IMR-90 (cell line): ENCODE measurements around the gene C2. TPM values are rescaled to one million over a fixed set of nuclear protein-coding genes. Genes with fewer than 3 reads are reported as not detected.

Experiments used
- ATAC-seq: fragments of 200-7000 bp; cut with Tn5 transposase; 2 replicates; pipeline ENCODE4 v1.9.1; 2020; ENCODE audit warnings: low read depth, mild to moderate bottlenecking, moderate library complexity
- BruUV-seq: library from RNA; stranded (reverse); fragments of 400-500 nt; replicated peaks from 2 replicates; lab custom pipeline; 2021; lab: Mats Ljungman, UMichigan
- CTCF ChIA-PET: fragments of 300-600 bp; formaldehyde crosslinking; extraction: SDS; loops from one replicate; lab custom pipeline; 2021; ENCODE audit warnings: antibody characterized with exemption; lab: Yijun Ruan, JAX
- POLR2A ChIA-PET: fragments of 300-600 bp; sonication (Branson Sonifier 250); formaldehyde crosslinking; loops from one replicate; lab custom pipeline; 2022; ENCODE audit warnings: antibody characterized with exemption; ENCODE audit not compliant: unreplicated experiment; lab: Charles Lee
- DNase-seq: peaks from one replicate; pipeline ENCODE4 v3.0.0; 2013
- H2AFZ ChIP-seq: replicated peaks from 2 replicates; pipeline ENCODE3; 2013; ENCODE audit warnings: low read length, mild to moderate bottlenecking; ENCODE audit not compliant: poor library complexity
- H2AK5ac ChIP-seq: 2 replicates; pipeline ENCODE4 v1.6.1; 2013; ENCODE audit warnings: low read depth, low read length, inconsistent platforms
- H2AK9ac ChIP-seq: replicated peaks from 2 replicates; pipeline ENCODE3; 2013; ENCODE audit warnings: mild to moderate bottlenecking, low read depth, low read length, moderate library complexity; ENCODE audit not compliant: poor library complexity
- H2BK120ac ChIP-seq: 2 replicates; pipeline ENCODE4 v1.6.1; 2013; ENCODE audit warnings: low read depth, low read length, inconsistent platforms
- H2BK15ac ChIP-seq: 3 replicates; pipeline ENCODE4 v1.6.1; 2013; ENCODE audit warnings: low read depth, low read length, inconsistent platforms
- H2BK20ac ChIP-seq: 2 replicates; pipeline ENCODE4 v1.6.1; 2013; ENCODE audit warnings: low read depth, mild to moderate bottlenecking, inconsistent platforms, low read length, moderate library complexity
- H2BK5ac ChIP-seq: 2 replicates; pipeline ENCODE4 v1.6.1; 2013; ENCODE audit warnings: mild to moderate bottlenecking, low read depth, low read length, inconsistent platforms; ENCODE audit not compliant: poor library complexity, severe bottlenecking
- H3K14ac ChIP-seq: replicated peaks from 2 replicates; pipeline ENCODE4 v1.6.1; 2013; ENCODE audit warnings: low read depth, low read length, inconsistent platforms
- H3K18ac ChIP-seq: 2 replicates; pipeline ENCODE4 v1.6.1; 2013; ENCODE audit warnings: low read depth, low read length, control low read depth
- H3K23ac ChIP-seq: 2 replicates; pipeline ENCODE4 v1.6.1; 2013; ENCODE audit warnings: low read depth, low read length, inconsistent platforms
- H3K27ac ChIP-seq: 2 replicates; pipeline ENCODE4 v1.5.1; 2013; ENCODE audit warnings: mild to moderate bottlenecking, control low read depth, low read length; ENCODE audit not compliant: insufficient read depth
- H3K27me3 ChIP-seq: 2 replicates; pipeline ENCODE4 v1.6.1; 2013; ENCODE audit warnings: low read length; ENCODE audit not compliant: control insufficient read depth, insufficient read depth
- H3K36me3 ChIP-seq: 2 replicates; pipeline ENCODE4 v1.6.1; 2013; ENCODE audit warnings: low read length, mixed read lengths; ENCODE audit not compliant: control insufficient read depth, insufficient read depth
- H3K4ac ChIP-seq: 2 replicates; pipeline ENCODE4 v1.6.1; 2013; ENCODE audit warnings: low read depth, low read length, inconsistent platforms
- H3K4me1 ChIP-seq: 2 replicates; pipeline ENCODE4 v1.6.1; 2013; ENCODE audit warnings: low read length, mixed read lengths; ENCODE audit not compliant: control insufficient read depth, insufficient read depth
- H3K4me2 ChIP-seq: 2 replicates; pipeline ENCODE4 v1.6.1; 2013; ENCODE audit warnings: low read depth, mild to moderate bottlenecking, control low read depth, low read length, moderate library complexity
- H3K4me3 ChIP-seq: 2 replicates; pipeline ENCODE4 v1.5.1; 2013; ENCODE audit warnings: low read depth, mild to moderate bottlenecking, control low read depth, low read length, moderate library complexity; ENCODE audit not compliant: insufficient read depth
- H3K56ac ChIP-seq: 2 replicates; pipeline ENCODE4 v1.6.1; 2013; ENCODE audit warnings: low read length, inconsistent platforms; ENCODE audit not compliant: insufficient read depth; ENCODE audit errors: extremely low read depth
- H3K79me1 ChIP-seq, 2 experiments: 2 replicates each; pipeline ENCODE4 v1.6.1; 2013; ENCODE audit warnings: low read length in 2 of 2, inconsistent platforms in 1 of 2, low read depth in 1 of 2
- H3K9ac ChIP-seq: 2 replicates; pipeline ENCODE4 v1.6.1; 2013; ENCODE audit warnings: low read depth, low read length, control low read depth
- H3K9me1 ChIP-seq: 2 replicates; pipeline ENCODE4 v1.6.1; 2013; ENCODE audit warnings: low read length, inconsistent platforms; ENCODE audit not compliant: insufficient read depth
- H3K9me3 ChIP-seq: 2 replicates; pipeline ENCODE4 v1.6.1; 2013; ENCODE audit warnings: low read length; ENCODE audit not compliant: control insufficient read depth, insufficient read depth
- H4K20me1 ChIP-seq: 2 replicates; pipeline ENCODE4 v1.6.1; 2013; ENCODE audit warnings: low read length, inconsistent platforms; ENCODE audit not compliant: insufficient read depth
- H4K5ac ChIP-seq: 2 replicates; pipeline ENCODE4 v1.6.1; 2013; ENCODE audit warnings: mild to moderate bottlenecking, low read depth, low read length, control low read depth
- H4K8ac ChIP-seq, 2 experiments: 2 replicates each; pipeline ENCODE4 v1.6.1; 2013; ENCODE audit warnings: low read depth in 2 of 2, low read length in 2 of 2, control low read depth in 1 of 2, inconsistent platforms in 1 of 2
- H4K91ac ChIP-seq: 2 replicates; pipeline ENCODE4 v1.6.1; 2013; ENCODE audit warnings: low read depth, low read length, inconsistent platforms; ENCODE audit not compliant: insufficient read depth
- BHLHE40 ChIP-seq: fragments of 150-350 bp; IDR thresholded peaks from 2 replicates; pipeline ENCODE4 v1.6.1; 2016; ENCODE audit warnings: mild to moderate bottlenecking, low read depth, low read length
- CEBPB ChIP-seq: IDR thresholded peaks from 2 replicates; pipeline ENCODE4 v1.6.1; 2012; ENCODE audit warnings: low read depth, low read length, improper control_type of control experiment
- CHD1 ChIP-seq: IDR thresholded peaks from 2 replicates; pipeline ENCODE4 v1.6.1; 2012; ENCODE audit warnings: low read depth, low read length, improper control_type of control experiment
- CTCF ChIP-seq: conservative IDR thresholded peaks from 2 replicates; pipeline ENCODE4 v1.5.1; 2012; ENCODE audit warnings: mild to moderate bottlenecking, low read depth, low read length, improper control_type of control experiment
- ELK1 ChIP-seq: fragments of 150-350 bp; IDR thresholded peaks from 2 replicates; pipeline ENCODE4 v1.6.1; 2016; ENCODE audit warnings: low read depth, mild to moderate bottlenecking, low read length, moderate library complexity, borderline replicate concordance
- FOS ChIP-seq: fragments of 150-350 bp; IDR thresholded peaks from 2 replicates; pipeline ENCODE4 v1.6.1; 2016; ENCODE audit warnings: low read depth, low read length
- MAFK ChIP-seq: IDR thresholded peaks from 2 replicates; pipeline ENCODE4 v1.6.1; 2012; ENCODE audit warnings: low read depth, low read length, improper control_type of control experiment
- MAZ ChIP-seq: IDR thresholded peaks from 2 replicates; pipeline ENCODE4 v1.6.1; 2012; ENCODE audit warnings: low read depth, mild to moderate bottlenecking, low read length, improper control_type of control experiment, moderate library complexity, borderline replicate concordance
- MXI1 ChIP-seq: IDR thresholded peaks from 2 replicates; pipeline ENCODE4 v1.6.1; 2012; ENCODE audit warnings: low read depth, mild to moderate bottlenecking, low read length, moderate library complexity, borderline replicate concordance
- NFE2L2 ChIP-seq: fragments of 150-350 bp; IDR thresholded peaks from 2 replicates; pipeline ENCODE4 v1.6.1; 2016; ENCODE audit warnings: low read depth, mild to moderate bottlenecking, low read length
- POLR2A ChIP-seq: IDR thresholded peaks from 2 replicates; pipeline ENCODE4 v1.6.1; 2012; ENCODE audit warnings: mild to moderate bottlenecking, low read depth, low read length
- RAD21 ChIP-seq: IDR thresholded peaks from 2 replicates; pipeline ENCODE4 v1.6.1; 2012; ENCODE audit warnings: low read length, improper control_type of control experiment
- RCOR1 ChIP-seq: IDR thresholded peaks from 2 replicates; pipeline ENCODE4 v1.6.1; 2012; ENCODE audit warnings: mild to moderate bottlenecking, low read length, improper control_type of control experiment; ENCODE audit not compliant: insufficient replicate concordance
- RFX5 ChIP-seq: IDR thresholded peaks from 2 replicates; pipeline ENCODE4 v1.8.0; 2012; ENCODE audit warnings: low read depth, mild to moderate bottlenecking, low read length, moderate library complexity
- SMC3 ChIP-seq: fragments of 150-350 bp; IDR thresholded peaks from 2 replicates; pipeline ENCODE4 v1.6.1; 2016; ENCODE audit warnings: low read depth, mild to moderate bottlenecking, antibody characterized with exemption, low read length, moderate library complexity
- whole genome bisulfite sequencing, 2 experiments: methylation state at CpG; one replicate each; pipeline versions ENCODE4 v1.1.5 to v1.1.7; 2013; ENCODE audit warnings: missing lambda C conversion rate in 2 of 2; ENCODE audit not compliant: insufficient read length in 1 of 2; ENCODE audit errors: extremely low coverage in 2 of 2; 5-methylcytosine and 5-hydroxymethylcytosine counted together
- dilution Hi-C: fragments of 300-500 bp; cut with HindIII; formaldehyde crosslinking; loops from one replicate; pipeline ENCODE4 v1.14.3; 2018; ENCODE audit warnings: low sequenced_read_pairs; ENCODE audit not compliant: unreplicated experiment
- in situ Hi-C: fragments of 300-500 bp; cut with MboI; formaldehyde crosslinking; loops from 3 replicates; pipeline ENCODE4 v1.14.3; 2019; ENCODE audit warnings: low sequenced_read_pairs, inconsistent platforms, mixed read lengths
- intact Hi-C: fragments of 100-400 bp; cut with micrococcal nuclease; formaldehyde crosslinking; loops from 2 replicates; pipeline ENCODE4 v1.10.0; 2022
- polyA plus RNA-seq, 3 experiments: library from polyadenylated mRNA; depleted of rRNA; stranded (reverse); fragments of >200 nt; gene quantifications; 2 replicates each; pipeline ENCODE4 v1.2.3, GENCODE V29; 2012; ENCODE audit warnings: low replicate concordance in 1 of 3
- total RNA-seq: library from RNA; depleted of rRNA; stranded (reverse); fragments of >200 nt; gene quantifications from 2 replicates; pipeline ENCODE4 v1.2.3, GENCODE V29; 2012

C2 gene
- total and polyA plus RNA-seq, 2 of the 4 experiments (the other 2 are of a cell fraction) = 0.18 to 0.19 TPM

- no peak for TF ChIP-seq MAFK
Observed at GRCh38 chr6:31946370-31946885, 18.9 kb downstream of the C2 start (continued).

- H2BK15ac ChIP-seq = no peak overlapping the region
- WGBS, 2 experiments = 86% methylated on average over 22 of the region's 24 CpGs; no CpG with 5 or more reads in 1 of the 2 experiments
- H2BK5ac ChIP-seq = no peak overlapping the region
- H3K36me3 ChIP-seq = peaks cover 14% of the 10 kb centered on the region
- H4K91ac ChIP-seq = no peak overlapping the region; the same call in 1 of the 2 replicates
- H3K18ac ChIP-seq = no peak overlapping the region
- peak overlapping the region; percentile 47; the same call in 1 of the 2 replicates for H2AK5ac ChIP-seq
- H3K9me3 ChIP-seq = no peaks in the 10 kb centered on the region
- peak overlapping the region; percentile 19 for H2AK9ac ChIP-seq
- no peaks in the 10 kb centered on the region for H3K27me3 ChIP-seq
- 0 out of 2 replicates have a peak, but pooled peaks cover 3% of the 10 kb centered on the region for H4K20me1 ChIP-seq
- no TSS peak for BruUV-seq
- H3K23ac ChIP-seq = no peak overlapping the region
- H3K9ac ChIP-seq = no peak overlapping the region
- no peak overlapping the region for H3K4ac ChIP-seq
- no peak overlapping the region for H3K4me2 ChIP-seq
- no peak overlapping the region for H3K14ac ChIP-seq
- no peak overlapping the region for H2BK20ac ChIP-seq
- no peak overlapping the region for H3K4me3 ChIP-seq
- H4K5ac ChIP-seq = no peak overlapping the region
- no peak overlapping the region for H3K56ac ChIP-seq
- peaks cover 12% of the 10 kb centered on the region for H3K9me1 ChIP-seq
- H2AFZ ChIP-seq = no peak overlapping the region
- intact Hi-C loops = no loop called here
- no peak overlapping the region for H2BK120ac ChIP-seq
- no peak overlapping the region for H3K27ac ChIP-seq
- ATAC-seq (no peak), DNase-seq (no peak)
- dilution Hi-C loops = no loop called here
- ChIA-PET CTCF (no interaction called here), POLR2A (no interaction called here)
- H3K79me1 ChIP-seq = no peaks in the 10 kb centered on the region
- H3K4me1 ChIP-seq = peaks cover 22% of the 10 kb centered on the region
- H4K8ac ChIP-seq = no peak overlapping the region
- in situ Hi-C loops = loop anchor here (5.0 to 10.0 kb wide), 2 partner anchors 35 to 262 kb away; partner anchors contain the start of gene LY6G5C
- TF ChIP-seq NFE2L2 = no peak
- no peak for TF ChIP-seq RCOR1
- TF ChIP-seq CEBPB = no peak
- no peak for TF ChIP-seq RFX5
- no peak for TF ChIP-seq CHD1
- TF ChIP-seq MAZ = no peak
- TF ChIP-seq ELK1 = no peak
- no peak for TF ChIP-seq POLR2A
- no peak for TF ChIP-seq CTCF
- TF ChIP-seq MAFK = no peak
- no peak for TF ChIP-seq BHLHE40
- TF ChIP-seq SMC3 = no peak
- TF ChIP-seq FOS = no peak
- TF ChIP-seq MXI1 = no peak
- no peak for TF ChIP-seq RAD21
Observed at GRCh38 chr6:31947070-31947675, 19.7 kb downstream of the C2 start.
